Skeletal muscle satellite cell (primary cell): ENCODE measurements around the gene TMEM107.
A peak's percentile ranks its signal among the peaks of the same experiment; 100 is the strongest.

ENCODE experiments used
- H3K27me3 ChIP-seq: 2 replicates; pipeline ENCODE4 v1.7.0; 2013; ENCODE audit warnings: low read length; ENCODE audit not compliant: control insufficient read depth, insufficient read depth
- H3K36me3 ChIP-seq: 2 replicates; pipeline ENCODE4 v1.7.0; 2013; ENCODE audit warnings: mild to moderate bottlenecking, control low read depth, low read length; ENCODE audit not compliant: insufficient read depth
- H3K4me1 ChIP-seq: 2 replicates; pipeline ENCODE4 v1.7.0; 2013; ENCODE audit warnings: low read length; ENCODE audit not compliant: control insufficient read depth, insufficient read depth
- H3K4me2 ChIP-seq: 2 replicates; pipeline ENCODE4 v1.7.0; 2013; ENCODE audit warnings: mild to moderate bottlenecking, low read length
- H3K4me3 ChIP-seq: 2 replicates; pipeline ENCODE4 v1.7.0; 2013; ENCODE audit warnings: low read length
- H3K9ac ChIP-seq: 2 replicates; pipeline ENCODE4 v1.7.0; 2013; ENCODE audit warnings: mild to moderate bottlenecking, low read depth, low read length, moderate library complexity
- H3K9me3 ChIP-seq: replicated peaks from 2 replicates; pipeline ENCODE4 v1.7.0; 2013; ENCODE audit warnings: mild to moderate bottlenecking, control low read depth, low read length

The TMEM107 gene

GRCh38 chr17:8158267-8159031 lies 17.7 kb downstream of the TMEM107 start:
- peaks cover 44% of the 10 kb centered on the region for H3K4me1 ChIP-seq
- H3K27me3 ChIP-seq: no peaks in the 10 kb centered on the region
- H3K9me3 ChIP-seq: no peaks in the 10 kb centered on the region
- H3K9ac ChIP-seq: peak overlapping the region; percentile 67
- H3K36me3 ChIP-seq: peaks cover 26% of the 10 kb centered on the region
- peak overlapping the region; percentile 72 for H3K4me2 ChIP-seq
- no peak overlapping the region for H3K4me3 ChIP-seq

- peaks cover 44% of the 10 kb centered on the region for H3K4me1 ChIP-seq
These were observed 19.8 kb downstream of the TMEM107 start for GRCh38 chr17:8156246-8156992.

GRCh38 chr17:8155996-8156245 lies 20.3 kb downstream of the TMEM107 start:
- peaks cover 40% of the 10 kb centered on the region for H3K4me1 ChIP-seq
- H3K27me3 ChIP-seq: no peaks in the 10 kb centered on the region
- H3K36me3 ChIP-seq: peaks cover 29% of the 10 kb centered on the region

More at GRCh38 chr17:8156246-8156992, 19.8 kb downstream of the TMEM107 start:
- Histone ChIP-seq H3K9me3 (no peaks in the 10 kb centered on the region), H3K27me3 (no peaks in the 10 kb centered on the region), H3K4me3 (peak overlapping the region; percentile 93), H3K4me2 (peak overlapping the region; percentile 87), H3K36me3 (peaks cover 32% of the 10 kb centered on the region), H3K9ac (peak overlapping the region; percentile 100)

GRCh38 chr17:8155231-8155995 lies 20.8 kb downstream of the TMEM107 start:
- Histone ChIP-seq H3K4me1 (peaks cover 41% of the 10 kb centered on the region), H3K4me2 (peak overlapping the region; percentile 86), H3K9me3 (no peaks in the 10 kb centered on the region), H3K9ac (peak overlapping the region; percentile 100), H3K27me3 (no peaks in the 10 kb centered on the region), H3K4me3 (peak overlapping the region; percentile 93), H3K36me3 (peaks cover 29% of the 10 kb centered on the region)

More at GRCh38 chr17:8155996-8156245, 20.3 kb downstream of the TMEM107 start:
- Histone ChIP-seq H3K4me2 (peak overlapping the region; percentile 86), H3K4me3 (peak overlapping the region; percentile 93), H3K9ac (peak overlapping the region; percentile 100), H3K9me3 (no peaks in the 10 kb centered on the region)

- peaks cover 31% of the 10 kb centered on the region for H3K36me3 ChIP-seq
- H3K4me2 ChIP-seq: peak overlapping the region; percentile 86
- peaks cover 48% of the 10 kb centered on the region for H3K4me1 ChIP-seq
- H3K9ac ChIP-seq: peak overlapping the region; percentile 100
- no peaks in the 10 kb centered on the region for H3K9me3 ChIP-seq
- no peaks in the 10 kb centered on the region for H3K27me3 ChIP-seq
- peak overlapping the region; percentile 93 for H3K4me3 ChIP-seq
These were observed 21.5 kb downstream of the TMEM107 start for GRCh38 chr17:8154608-8155155.

- H3K4me2 ChIP-seq: peak overlapping the region; percentile 96
- H3K27me3 ChIP-seq: no peaks in the 10 kb centered on the region
- no peaks in the 10 kb centered on the region for H3K9me3 ChIP-seq
- H3K4me3 ChIP-seq: peak overlapping the region; percentile 93
- peak overlapping the region; percentile 100 for H3K9ac ChIP-seq
- H3K4me1 ChIP-seq: peaks cover 48% of the 10 kb centered on the region
- peaks cover 32% of the 10 kb centered on the region for H3K36me3 ChIP-seq
These were observed 22.1 kb downstream of the TMEM107 start for GRCh38 chr17:8153957-8154607.

- Histone ChIP-seq H3K4me1 (peaks cover 47% of the 10 kb centered on the region), H3K9ac (peak overlapping the region; percentile 99), H3K9me3 (no peaks in the 10 kb centered on the region), H3K4me3 (peak overlapping the region; percentile 79), H3K4me2 (peak overlapping the region; percentile 96), H3K36me3 (peaks cover 34% of the 10 kb centered on the region), H3K27me3 (no peaks in the 10 kb centered on the region)
These were observed 22.6 kb downstream of the TMEM107 start for GRCh38 chr17:8153525-8153956.

- Histone ChIP-seq H3K4me1 (peaks cover 44% of the 10 kb centered on the region), H3K4me2 (peak overlapping the region; percentile 96), H3K4me3 (peak overlapping the region; percentile 79), H3K36me3 (peaks cover 37% of the 10 kb centered on the region), H3K9me3 (no peaks in the 10 kb centered on the region), H3K27me3 (no peaks in the 10 kb centered on the region), H3K9ac (peak overlapping the region; percentile 99)
These were observed 23.1 kb downstream of the TMEM107 start for GRCh38 chr17:8153031-8153451.

- Histone ChIP-seq H3K36me3 (peaks cover 45% of the 10 kb centered on the region), H3K4me2 (peak within 1 kb of the TSS; percentile 96), H3K9me3 (no peaks in the 10 kb centered on the region), H3K27me3 (no peaks in the 10 kb centered on the region), H3K4me1 (peaks cover 44% of the 10 kb centered on the region), H3K9ac (peak within 1 kb of the TSS; percentile 99), H3K4me3 (peak within 1 kb of the TSS; percentile 79)
These were observed 23.9 kb downstream of the TMEM107 start, which contains the start of gene PER1 for GRCh38 chr17:8152112-8152775. TSS of gene PER1 (minus strand) at chr17:8152404. CDS start at chr17:8150706, 1,698 bp downstream.

GRCh38 chr17:8151641-8152111 lies 24.5 kb downstream of the TMEM107 start:
- Histone ChIP-seq H3K4me3 (peak overlapping the region; percentile 79), H3K9me3 (no peaks in the 10 kb centered on the region), H3K9ac (peak overlapping the region; percentile 99), H3K4me1 (peaks cover 38% of the 10 kb centered on the region), H3K36me3 (peaks cover 51% of the 10 kb centered on the region), H3K4me2 (peak overlapping the region; percentile 96), H3K27me3 (no peaks in the 10 kb centered on the region)
